A673 (cell line): ENCODE data around the gene TMEM169. TPM values are rescaled to one million over a fixed set of nuclear protein-coding genes. Genes with fewer than 3 reads are reported as not detected.

ENCODE experiments used
- BruUV-seq: library from RNA; stranded (reverse); fragments of 400-500 nt; replicated peaks from 2 replicates; lab custom pipeline; 2021; lab: Mats Ljungman, UMichigan
- CTCF ChIA-PET: fragments of 300-600 bp; sonication (Branson Sonifier 250); formaldehyde crosslinking; loops from one replicate; lab custom pipeline; 2022; ENCODE audit warnings: antibody characterized with exemption; lab: Charles Lee
- POLR2A ChIA-PET: fragments of 300-600 bp; sonication (Branson Sonifier 250); formaldehyde crosslinking; loops from one replicate; lab custom pipeline; 2022; ENCODE audit warnings: antibody characterized with exemption; ENCODE audit not compliant: low non-redundant PET; lab: Charles Lee
- DNase-seq: peaks from one replicate; pipeline ENCODE4 v3.0.0-alpha.2; 2015; ENCODE audit warnings: low spot score
- H3K27ac ChIP-seq: fragments of 200-600 bp; sonication (generic); 2 replicates; pipeline ENCODE4 v1.5.1; 2016; ENCODE audit warnings: mixed run types, low read depth, mild to moderate bottlenecking, mixed read lengths, antibody characterized with exemption, low read length; ENCODE audit not compliant: poor library complexity, severe bottlenecking
- H3K27me3 ChIP-seq: fragments of 200-600 bp; sonication (generic); replicated peaks from 2 replicates; pipeline ENCODE4 v1.6.1; 2017; ENCODE audit warnings: mixed run types, low read depth, mild to moderate bottlenecking, mixed read lengths, antibody characterized with exemption, low read length; ENCODE audit not compliant: insufficient read depth, poor library complexity
- H3K36me3 ChIP-seq: fragments of 200-600 bp; sonication (generic); 2 replicates; pipeline ENCODE4 v1.6.1; 2016; ENCODE audit warnings: mixed run types, mild to moderate bottlenecking, mixed read lengths, antibody characterized with exemption, low read length; ENCODE audit not compliant: insufficient read depth, poor library complexity, severe bottlenecking
- H3K4me1 ChIP-seq: fragments of 200-600 bp; sonication (generic); 2 replicates; pipeline ENCODE4 v1.6.1; 2017; ENCODE audit warnings: mixed run types, mild to moderate bottlenecking, mixed read lengths, antibody characterized with exemption, low read length; ENCODE audit not compliant: insufficient read depth, poor library complexity, severe bottlenecking
- H3K4me3 ChIP-seq: fragments of 200-600 bp; sonication (generic); 2 replicates; pipeline ENCODE4 v1.5.1; 2016; ENCODE audit warnings: low read depth, mixed run types, mild to moderate bottlenecking, mixed read lengths, low read length; ENCODE audit not compliant: poor library complexity, severe bottlenecking
- H3K9me3 ChIP-seq: fragments of 200-600 bp; sonication (generic); 2 replicates; pipeline ENCODE4 v1.6.1; 2016; ENCODE audit warnings: mixed run types, low read depth, mild to moderate bottlenecking, mixed read lengths, antibody characterized with exemption, low read length; ENCODE audit not compliant: poor library complexity, severe bottlenecking
- EZH2 ChIP-seq: fragments of 200-600 bp; sonication (generic); IDR thresholded peaks from 2 replicates; pipeline ENCODE4 v1.6.1; 2017; ENCODE audit warnings: borderline replicate concordance, low read depth, mild to moderate bottlenecking, mixed read lengths, antibody characterized with exemption, low read length; ENCODE audit not compliant: poor library complexity, severe bottlenecking
- intact Hi-C: fragments of 100-400 bp; cut with micrococcal nuclease; formaldehyde crosslinking; loops from one replicate; pipeline ENCODE4 v1.10.0; 2022; ENCODE audit not compliant: unreplicated experiment
- total RNA-seq: library from RNA; stranded (reverse); gene quantifications from 2 replicates; pipeline ENCODE4 v1.2.3, GENCODE V29; 2021
- TF ChIP-seq, protein P1 (sequence below): fragments of 300-800, 200-600 bp; sonication (generic); conservative IDR thresholded peaks from 2 replicates; pipeline ENCODE4 v1.5.1; 2017; ENCODE audit warnings: low read depth, mild to moderate bottlenecking, antibody characterized with exemption, low read length, moderate library complexity, mixed read lengths

TMEM169 gene
- total RNA-seq, 1 experiment from 2014 or later = 1.1 TPM

DNA sequence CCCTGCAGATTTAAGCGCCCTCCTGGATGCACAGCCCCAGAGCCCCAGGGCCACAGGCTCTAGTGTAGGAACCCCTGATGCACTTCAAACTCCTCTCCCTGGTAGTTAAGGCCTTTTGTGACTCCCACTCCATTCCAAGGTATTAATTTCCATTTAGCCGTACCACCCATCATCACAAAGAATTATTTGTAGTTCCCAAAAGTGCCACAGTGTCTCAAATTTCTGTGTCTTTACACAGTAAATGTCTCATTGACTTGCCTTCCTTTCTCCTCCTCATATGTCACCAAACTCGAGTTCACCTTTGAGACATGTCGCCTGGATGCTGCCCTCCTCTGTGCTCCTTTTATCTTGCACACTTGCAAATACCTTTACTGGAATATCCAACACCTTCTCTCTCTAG is 26.0 kb upstream of the TMEM169 start:
- ChIA-PET POLR2A (no interaction called here), CTCF (no interaction called here)
- peaks cover 4% of the 10 kb centered on the region for H3K36me3 ChIP-seq
- no peak for DNase-seq
- no peaks in the 10 kb centered on the region for H3K4me1 ChIP-seq
- H3K27ac ChIP-seq = no peak overlapping the region
- no peak overlapping the region for H3K4me3 ChIP-seq
- no peaks in the 10 kb centered on the region for H3K9me3 ChIP-seq
- H3K27me3 ChIP-seq = no peaks in the 10 kb centered on the region
- intact Hi-C loops = no loop called here
- TF ChIP-seq, protein P1, sequence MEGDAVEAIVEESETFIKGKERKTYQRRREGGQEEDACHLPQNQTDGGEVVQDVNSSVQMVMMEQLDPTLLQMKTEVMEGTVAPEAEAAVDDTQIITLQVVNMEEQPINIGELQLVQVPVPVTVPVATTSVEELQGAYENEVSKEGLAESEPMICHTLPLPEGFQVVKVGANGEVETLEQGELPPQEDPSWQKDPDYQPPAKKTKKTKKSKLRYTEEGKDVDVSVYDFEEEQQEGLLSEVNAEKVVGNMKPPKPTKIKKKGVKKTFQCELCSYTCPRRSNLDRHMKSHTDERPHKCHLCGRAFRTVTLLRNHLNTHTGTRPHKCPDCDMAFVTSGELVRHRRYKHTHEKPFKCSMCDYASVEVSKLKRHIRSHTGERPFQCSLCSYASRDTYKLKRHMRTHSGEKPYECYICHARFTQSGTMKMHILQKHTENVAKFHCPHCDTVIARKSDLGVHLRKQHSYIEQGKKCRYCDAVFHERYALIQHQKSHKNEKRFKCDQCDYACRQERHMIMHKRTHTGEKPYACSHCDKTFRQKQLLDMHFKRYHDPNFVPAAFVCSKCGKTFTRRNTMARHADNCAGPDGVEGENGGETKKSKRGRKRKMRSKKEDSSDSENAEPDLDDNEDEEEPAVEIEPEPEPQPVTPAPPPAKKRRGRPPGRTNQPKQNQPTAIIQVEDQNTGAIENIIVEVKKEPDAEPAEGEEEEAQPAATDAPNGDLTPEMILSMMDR = no peak
- no peak for TF ChIP-seq EZH2
- no TSS peak for BruUV-seq

DNA sequence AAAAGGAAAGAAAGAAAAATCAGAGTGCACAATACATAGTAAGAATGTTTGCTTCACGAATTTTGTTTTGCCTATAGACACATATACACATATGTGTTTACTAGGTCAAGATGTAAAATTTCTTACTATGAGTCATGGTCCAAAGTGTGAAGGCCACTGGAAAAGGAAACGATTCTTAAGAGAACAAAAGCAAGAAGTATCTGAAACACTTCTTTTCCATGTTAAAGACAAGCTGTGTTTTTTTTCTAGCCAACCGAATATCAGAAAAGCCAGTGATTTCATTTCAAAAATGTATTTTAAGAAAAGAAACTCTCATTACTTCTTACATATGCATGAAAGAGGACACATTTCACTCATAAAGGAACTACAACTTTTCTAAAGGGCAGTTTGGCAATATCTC is 25.0 kb upstream of the TMEM169 start:
- Histone ChIP-seq H3K9me3 (no peaks in the 10 kb centered on the region), H3K27ac (no peak overlapping the region), H3K36me3 (peaks cover 4% of the 10 kb centered on the region), H3K4me1 (no peaks in the 10 kb centered on the region), H3K4me3 (no peak overlapping the region), H3K27me3 (no peaks in the 10 kb centered on the region)
- ChIA-PET CTCF (no interaction called here), POLR2A (no interaction called here)
- no peak for DNase-seq
- intact Hi-C loops = no loop called here
- no TSS peak for BruUV-seq
- TF ChIP-seq, protein P1 = no peak
- no peak for TF ChIP-seq EZH2

DNA sequence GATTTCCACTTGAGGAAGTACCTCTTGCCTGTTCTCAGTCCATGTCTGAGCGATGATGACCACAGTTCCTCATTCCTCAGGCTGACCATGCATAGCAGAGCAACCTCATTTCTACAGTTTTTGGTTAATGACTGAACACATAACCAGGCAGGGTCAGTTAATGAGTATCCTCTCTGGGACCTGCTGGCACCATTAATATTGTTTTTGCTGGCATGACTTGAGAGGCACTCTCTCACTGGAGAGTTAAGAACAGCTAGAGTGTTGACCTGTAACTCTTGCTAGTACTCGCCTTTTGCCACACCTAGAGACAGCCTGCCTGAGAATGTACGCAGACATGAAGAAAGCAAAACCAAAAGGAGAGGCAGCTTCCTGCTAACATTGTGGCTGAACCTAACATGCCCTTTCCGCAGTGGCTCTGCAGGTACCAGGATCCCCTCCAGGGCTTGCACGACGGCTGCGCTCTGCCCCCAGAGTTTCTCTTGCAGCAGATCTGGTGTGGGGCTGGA is 24.0 kb upstream of the TMEM169 start:
- BruUV-seq = no TSS peak
- Histone ChIP-seq H3K4me1 (no peaks in the 10 kb centered on the region), H3K27me3 (no peaks in the 10 kb centered on the region), H3K27ac (no peak overlapping the region), H3K36me3 (peaks cover 9% of the 10 kb centered on the region), H3K9me3 (no peaks in the 10 kb centered on the region), H3K4me3 (no peak overlapping the region)
- ChIA-PET CTCF (no interaction called here), POLR2A (no interaction called here)
- intact Hi-C loops = no loop called here
- no peak for DNase-seq
- TF ChIP-seq, protein P1 = no peak
- TF ChIP-seq EZH2 = no peak
